AG04449 (cell line): ENCODE measurements around the gene RELB.

Experiments used
- CTCF ChIA-PET: fragments of 350-600 bp; formaldehyde crosslinking; extraction: SDS; loops from one replicate; lab custom pipeline; 2021; ENCODE audit warnings: antibody characterized with exemption; lab: Yijun Ruan, JAX
- POLR2A ChIA-PET: fragments of 400-600, 350-600 bp; formaldehyde crosslinking; extraction: SDS; loops from one replicate; lab custom pipeline; 2020; ENCODE audit warnings: antibody characterized with exemption, inconsistent platforms; lab: Yijun Ruan, JAX
- DNase-seq: peaks from one replicate; pipeline ENCODE4 v3.0.0-alpha.2; 2010; ENCODE audit warnings: low read depth, low spot score
- H3K4me3 ChIP-seq: 2 replicates; pipeline ENCODE4 v1.5.1; 2011; ENCODE audit warnings: low read depth, mild to moderate bottlenecking, control low read depth, low read length
- TF ChIP-seq, protein P1 (sequence below): IDR thresholded peaks from one replicate; pipeline ENCODE4 v1.5.1; 2011; ENCODE audit warnings: mild to moderate bottlenecking, moderate library complexity, low read length, control low read depth, inconsistent platforms; ENCODE audit not compliant: insufficient read depth; ENCODE audit errors: missing control alignments

RELB gene

DNA sequence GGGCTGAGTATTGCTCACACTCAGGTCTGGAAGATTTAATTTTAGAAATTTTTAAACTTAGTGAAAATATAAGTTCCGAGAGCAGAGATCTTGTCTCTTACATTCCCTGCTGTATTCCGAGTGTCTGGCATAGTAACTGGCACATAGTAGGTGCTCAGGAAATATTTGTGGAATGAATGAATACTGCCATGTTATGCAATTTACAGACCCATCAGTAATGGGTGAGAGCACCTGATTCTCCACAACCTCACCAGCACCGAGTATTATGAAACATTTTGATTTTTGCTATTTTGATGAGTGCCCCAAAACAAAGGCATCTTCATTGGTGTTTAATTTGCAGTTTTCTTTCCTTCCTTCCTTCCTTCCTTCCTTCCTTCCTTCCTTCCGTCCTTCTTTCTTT, 21.8 kb downstream of the RELB start:
- CTCF ChIA-PET: no interaction called here
- POLR2A ChIA-PET: no interaction called here

DNA sequence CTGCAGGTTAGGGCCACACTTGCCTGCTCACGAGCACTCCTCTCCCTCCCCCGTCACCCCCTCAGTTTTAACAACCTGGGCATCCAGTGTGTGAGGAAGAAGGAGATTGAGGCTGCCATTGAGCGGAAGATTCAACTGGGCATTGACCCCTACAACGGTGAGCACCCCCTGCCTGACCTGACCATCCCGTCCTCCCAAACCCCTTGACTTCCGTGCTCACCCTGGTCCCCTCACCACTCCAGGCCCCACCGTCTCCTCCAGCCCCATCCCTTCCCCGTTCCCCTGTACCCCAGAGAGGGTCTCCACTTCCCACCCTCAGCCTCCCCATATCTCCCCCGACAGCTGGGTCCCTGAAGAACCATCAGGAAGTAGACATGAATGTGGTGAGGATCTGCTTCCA, 24.0 kb downstream of the RELB start:
- TF ChIP-seq, protein P1, sequence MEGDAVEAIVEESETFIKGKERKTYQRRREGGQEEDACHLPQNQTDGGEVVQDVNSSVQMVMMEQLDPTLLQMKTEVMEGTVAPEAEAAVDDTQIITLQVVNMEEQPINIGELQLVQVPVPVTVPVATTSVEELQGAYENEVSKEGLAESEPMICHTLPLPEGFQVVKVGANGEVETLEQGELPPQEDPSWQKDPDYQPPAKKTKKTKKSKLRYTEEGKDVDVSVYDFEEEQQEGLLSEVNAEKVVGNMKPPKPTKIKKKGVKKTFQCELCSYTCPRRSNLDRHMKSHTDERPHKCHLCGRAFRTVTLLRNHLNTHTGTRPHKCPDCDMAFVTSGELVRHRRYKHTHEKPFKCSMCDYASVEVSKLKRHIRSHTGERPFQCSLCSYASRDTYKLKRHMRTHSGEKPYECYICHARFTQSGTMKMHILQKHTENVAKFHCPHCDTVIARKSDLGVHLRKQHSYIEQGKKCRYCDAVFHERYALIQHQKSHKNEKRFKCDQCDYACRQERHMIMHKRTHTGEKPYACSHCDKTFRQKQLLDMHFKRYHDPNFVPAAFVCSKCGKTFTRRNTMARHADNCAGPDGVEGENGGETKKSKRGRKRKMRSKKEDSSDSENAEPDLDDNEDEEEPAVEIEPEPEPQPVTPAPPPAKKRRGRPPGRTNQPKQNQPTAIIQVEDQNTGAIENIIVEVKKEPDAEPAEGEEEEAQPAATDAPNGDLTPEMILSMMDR: no peak
- CTCF ChIA-PET: no interaction called here
- no peak overlapping the region for H3K4me3 ChIP-seq
- no peak for DNase-seq
- POLR2A ChIA-PET: no interaction called here

More for the DNA sequence above, 21.8 kb downstream of the RELB start:
- TF ChIP-seq, protein P1: no peak
- no peak for DNase-seq
- H3K4me3 ChIP-seq: no peak overlapping the region

DNA sequence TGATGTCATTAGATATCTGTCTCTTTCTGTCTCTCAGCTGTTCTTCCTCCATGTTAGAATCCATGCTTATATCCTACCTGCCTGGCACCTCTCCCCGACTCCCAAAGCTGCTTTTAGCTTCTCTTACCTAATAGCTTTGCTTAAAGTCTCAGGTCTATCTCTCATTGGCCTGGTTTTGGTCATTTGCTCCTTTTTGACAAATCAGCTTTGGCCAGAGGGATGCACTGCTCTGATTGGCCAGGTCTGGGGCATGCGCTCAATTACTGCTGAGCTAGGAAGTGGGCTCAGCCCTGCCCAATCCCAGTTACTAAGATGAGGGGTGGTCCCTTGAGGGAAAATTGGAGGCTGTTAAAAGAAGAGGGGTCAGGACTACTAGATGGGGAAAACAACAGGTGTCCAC, 26.1 kb downstream of the RELB start:
- ChIA-PET POLR2A (interaction anchor here (1.5 kb wide), 1 partner anchor 12 kb away, joined by 4 read pairs; the partner anchor contains the start of gene CLASRP), CTCF (interaction anchor here (1.2 to 1.3 kb wide), 2 partner anchors 32 to 98 kb away, joined by 3 to 6 read pairs; no protein-coding TSS in a partner anchor)
- TF ChIP-seq, protein P1: no peak
- no peak for DNase-seq
- no peak overlapping the region for H3K4me3 ChIP-seq

DNA sequence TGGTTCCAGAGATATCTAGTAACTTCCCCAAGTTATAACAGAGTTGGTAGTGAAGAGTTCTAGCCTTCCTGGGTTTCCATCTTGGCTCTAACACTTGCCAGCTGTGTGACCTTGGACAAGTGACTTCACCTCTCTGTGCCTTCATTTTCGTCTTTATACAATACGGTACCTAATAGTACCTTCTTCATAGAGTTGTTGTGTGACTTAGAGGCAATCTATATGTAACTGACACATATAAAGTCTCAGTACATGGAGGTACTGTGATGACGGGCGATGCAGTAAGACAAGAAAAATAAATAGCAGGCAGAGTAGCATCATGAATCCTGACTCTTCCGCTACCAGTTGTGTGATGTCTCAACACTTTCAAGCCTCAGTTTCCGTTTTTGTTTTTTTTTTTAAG, 29.6 kb downstream of the RELB start:
- H3K4me3 ChIP-seq: no peak overlapping the region
- ChIA-PET POLR2A (no interaction called here), CTCF (interaction anchor here (0.6 to 1.3 kb wide), 2 partner anchors 11 to 58 kb away, joined by 3 read pairs; no protein-coding TSS in a partner anchor)
- TF ChIP-seq, protein P1: no peak
- DNase-seq: no peak

DNA sequence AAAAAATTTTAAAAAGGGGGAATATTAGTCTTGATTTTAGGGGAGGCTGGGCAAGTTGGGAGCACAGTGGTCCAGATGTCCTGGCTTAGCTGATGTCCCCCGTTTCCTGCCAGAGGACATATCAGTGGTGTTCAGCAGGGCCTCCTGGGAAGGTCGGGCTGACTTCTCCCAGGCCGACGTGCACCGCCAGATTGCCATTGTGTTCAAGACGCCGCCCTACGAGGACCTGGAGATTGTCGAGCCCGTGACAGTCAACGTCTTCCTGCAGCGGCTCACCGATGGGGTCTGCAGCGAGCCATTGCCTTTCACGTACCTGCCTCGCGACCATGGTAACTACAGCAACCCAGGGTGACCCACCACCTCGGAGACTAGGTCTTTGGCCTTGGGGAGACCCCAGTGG, 31.2 kb downstream of the RELB start:
- POLR2A ChIA-PET: no interaction called here
- TF ChIP-seq, protein P1: no peak
- no peak overlapping the region for H3K4me3 ChIP-seq
- DNase-seq: no peak
- CTCF ChIA-PET: interaction anchor here (1.3 kb wide), 2 partner anchors 10 to 15 kb away, joined by 3 to 4 read pairs; no protein-coding TSS in a partner anchor

DNA sequence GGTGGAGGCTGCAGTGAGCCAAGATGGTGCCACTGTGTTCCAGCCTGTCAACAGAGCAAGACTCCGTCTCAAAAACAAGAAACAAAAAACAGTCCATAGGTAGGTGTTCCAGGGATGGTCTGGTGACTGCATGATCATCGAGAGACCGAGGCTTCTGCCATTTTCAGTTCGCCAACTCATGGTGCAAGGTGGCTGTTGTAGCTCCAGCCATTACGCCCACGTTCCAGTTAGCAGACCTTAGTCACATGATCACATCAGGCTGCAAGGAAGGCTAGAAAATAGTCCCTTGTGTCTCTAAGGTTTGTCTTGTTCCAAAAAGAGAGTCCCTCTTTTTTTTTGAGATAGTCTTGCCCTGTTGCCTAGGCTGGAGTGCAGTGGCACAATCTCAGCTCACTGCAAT, 34.5 kb downstream of the RELB start:
- TF ChIP-seq, protein P1: no peak
- no peak for DNase-seq
- ChIA-PET POLR2A (no interaction called here), CTCF (interaction anchor here (1.5 kb wide), 1 partner anchor 23 kb away, joined by 4 read pairs; no protein-coding TSS in a partner anchor)
- no peak overlapping the region for H3K4me3 ChIP-seq
